H7 (cell line): ENCODE results near the gene DNAH6. TPM values are rescaled to one million over a fixed set of nuclear protein-coding genes. Genes with fewer than 3 reads are reported as not detected.

Source experiments
- DNase-seq: peaks from one replicate; pipeline ENCODE4 v3.0.0; 2012
- H3K27me3 ChIP-seq: 2 replicates; pipeline ENCODE4 v1.6.0; 2011; ENCODE audit warnings: mild to moderate bottlenecking, low read length; ENCODE audit not compliant: control insufficient read depth, insufficient read depth
- H3K36me3 ChIP-seq: replicated peaks from 2 replicates; pipeline ENCODE4 v1.5.1; 2011; ENCODE audit warnings: low read length; ENCODE audit not compliant: control insufficient read depth, insufficient read depth
- H3K4me3 ChIP-seq: 2 replicates; pipeline ENCODE4 v1.5.1; 2011; ENCODE audit warnings: low read depth, mild to moderate bottlenecking, control low read depth, low read length, moderate library complexity; ENCODE audit not compliant: insufficient read depth
- total RNA-seq: library from RNA; depleted of rRNA; stranded (reverse); fragments of >200 nt; shearing (Covaris generic); gene quantifications from 2 replicates; pipeline ENCODE4 v1.2.3, GENCODE V29; 2014

DNAH6 gene
- total RNA-seq, 1 experiment from 2014 or later = 0.10 TPM

DNA sequence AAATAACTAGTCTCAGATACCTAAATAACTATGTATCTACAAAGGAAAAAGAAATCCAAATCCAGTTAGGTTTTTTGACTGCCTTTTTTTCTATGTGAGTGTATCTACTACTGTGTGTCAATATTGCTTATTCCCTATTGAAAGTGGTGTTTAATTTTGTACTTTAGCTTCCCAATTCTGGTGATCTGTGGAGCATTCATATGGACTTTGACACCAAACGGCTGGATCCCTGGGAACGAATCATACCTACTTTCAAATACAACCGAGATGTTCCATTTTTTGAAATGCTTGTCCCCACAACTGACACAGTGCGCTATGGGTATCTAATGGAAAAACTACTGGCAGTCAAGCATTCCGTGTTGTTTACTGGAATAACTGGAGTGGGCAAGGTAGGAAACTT, 152.8 kb downstream of the DNAH6 start:
- H3K36me3 ChIP-seq = no peaks in the 10 kb centered on the region
- no peak overlapping the region for H3K4me3 ChIP-seq
- H3K27me3 ChIP-seq = no peaks in the 10 kb centered on the region
- no peak for DNase-seq

DNA sequence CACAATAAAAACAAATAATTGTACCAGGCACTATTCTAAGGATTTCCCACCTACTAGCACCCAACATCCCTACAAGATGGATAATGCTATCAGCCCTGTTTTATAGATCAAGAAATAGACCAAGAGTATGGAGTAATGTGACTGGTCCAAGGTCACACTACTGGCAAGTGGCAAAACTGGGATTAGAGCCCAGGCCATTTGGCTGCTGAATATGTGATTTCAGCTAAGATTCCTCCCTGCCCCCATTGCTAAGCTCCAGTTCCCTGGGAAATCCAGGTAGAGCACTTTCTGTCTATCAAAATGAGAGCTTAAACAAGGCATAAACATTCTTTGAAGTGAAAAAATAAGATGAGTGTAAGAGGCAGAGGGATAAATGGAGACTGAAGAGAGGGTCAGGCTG, 157.8 kb downstream of the DNAH6 start:
- no peak for DNase-seq
- H3K27me3 ChIP-seq = no peaks in the 10 kb centered on the region
- no peaks in the 10 kb centered on the region for H3K36me3 ChIP-seq
- no peak overlapping the region for H3K4me3 ChIP-seq

DNA sequence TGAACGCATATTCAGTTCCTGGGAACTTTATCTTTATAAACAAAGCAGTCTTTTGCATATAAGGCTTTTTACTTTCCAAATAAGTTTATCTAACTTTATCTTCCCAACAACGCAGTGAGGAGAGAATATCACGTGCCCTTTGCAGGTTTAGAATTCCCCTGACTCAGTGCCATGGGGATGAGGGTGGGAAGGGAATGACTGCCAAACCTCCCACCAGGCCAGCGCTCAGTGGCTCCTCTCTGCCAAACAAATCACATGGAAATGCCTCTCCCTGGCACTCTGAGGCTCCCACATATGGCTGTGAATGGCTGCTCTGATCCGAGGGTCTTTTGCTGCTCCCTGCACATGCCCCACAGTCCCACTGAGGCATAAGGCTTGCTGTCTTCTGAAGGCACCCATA, 158.3 kb downstream of the DNAH6 start:
- Histone ChIP-seq H3K4me3 (no peak overlapping the region), H3K36me3 (no peaks in the 10 kb centered on the region), H3K27me3 (no peaks in the 10 kb centered on the region)
- DNase-seq = no peak

DNA sequence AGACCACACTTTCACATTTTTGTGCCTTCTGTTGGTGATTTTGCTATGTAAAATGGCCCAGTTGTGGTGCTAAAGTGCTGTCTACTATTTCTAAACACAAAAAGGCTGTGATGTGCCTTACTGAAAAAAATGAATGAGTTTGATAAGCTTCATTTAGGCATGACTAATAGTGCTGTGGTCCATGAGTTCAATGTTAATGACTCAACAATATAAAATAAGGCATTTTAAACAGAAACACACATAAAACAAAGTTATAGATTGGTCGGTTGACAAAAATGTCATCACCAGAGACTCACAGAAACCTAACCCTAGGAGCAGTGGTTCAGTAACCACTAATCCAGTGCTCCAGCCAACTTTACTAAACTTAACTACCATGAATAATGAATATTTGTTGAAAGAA, 160.0 kb downstream of the DNAH6 start:
- Histone ChIP-seq H3K27me3 (no peaks in the 10 kb centered on the region), H3K4me3 (no peak overlapping the region), H3K36me3 (no peaks in the 10 kb centered on the region)
- DNase-seq = no peak

DNA sequence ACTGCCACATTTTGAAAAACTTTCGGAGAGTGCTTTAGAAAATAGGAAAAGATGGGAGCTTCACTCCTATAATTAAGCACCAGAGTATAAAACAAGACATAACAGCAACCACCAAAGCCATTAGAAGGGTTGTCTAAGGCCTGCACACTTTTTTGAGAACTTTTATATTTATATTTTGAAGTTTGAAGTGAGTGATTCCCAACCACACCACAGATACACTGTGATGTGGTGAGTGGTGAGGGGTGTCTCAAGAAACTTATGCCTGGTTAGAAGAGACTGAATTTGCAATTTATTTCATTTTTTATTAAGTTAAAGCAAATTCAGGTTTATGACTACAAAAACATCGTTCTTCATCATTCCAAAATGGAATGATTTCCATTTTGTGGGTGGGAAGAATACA, 161.9 kb downstream of the DNAH6 start:
- no peak for DNase-seq
- Histone ChIP-seq H3K27me3 (no peaks in the 10 kb centered on the region), H3K36me3 (no peaks in the 10 kb centered on the region), H3K4me3 (no peak overlapping the region)

DNA sequence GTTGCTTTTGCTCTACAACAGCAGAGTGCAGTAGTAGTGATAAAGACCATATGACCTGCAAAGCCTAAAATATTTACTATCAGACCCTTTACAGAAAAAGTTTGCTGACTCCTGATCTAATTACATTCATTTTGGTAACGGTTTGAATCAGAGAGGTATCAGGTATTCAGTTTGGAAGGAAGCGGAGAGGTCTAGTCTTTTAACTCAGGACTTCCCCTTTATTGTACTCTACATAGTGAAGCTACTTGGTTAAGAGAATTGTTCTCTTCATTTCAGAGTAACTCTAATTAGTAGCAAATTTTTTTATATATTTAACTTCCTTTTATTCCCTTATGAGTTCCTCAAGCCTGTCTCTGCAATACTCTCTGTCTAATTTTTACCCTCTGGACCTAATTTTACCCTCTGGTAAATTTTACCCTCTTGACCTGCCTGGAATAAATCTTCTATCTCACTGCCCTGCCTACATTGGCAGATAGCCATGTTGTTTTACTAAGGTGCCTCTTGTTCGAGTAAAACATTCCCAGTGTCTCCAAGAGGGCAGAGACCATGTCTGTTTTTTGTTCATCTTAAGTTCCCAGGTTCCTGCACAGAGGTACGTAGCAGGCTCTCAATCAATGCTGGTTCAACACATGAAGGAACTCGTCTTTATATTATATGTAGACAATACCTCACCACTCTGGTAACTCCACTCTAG, 170.6 kb downstream of the DNAH6 start:
- Histone ChIP-seq H3K27me3 (no peaks in the 10 kb centered on the region), H3K36me3 (no peaks in the 10 kb centered on the region), H3K4me3 (no peak overlapping the region)
- no peak for DNase-seq

DNA sequence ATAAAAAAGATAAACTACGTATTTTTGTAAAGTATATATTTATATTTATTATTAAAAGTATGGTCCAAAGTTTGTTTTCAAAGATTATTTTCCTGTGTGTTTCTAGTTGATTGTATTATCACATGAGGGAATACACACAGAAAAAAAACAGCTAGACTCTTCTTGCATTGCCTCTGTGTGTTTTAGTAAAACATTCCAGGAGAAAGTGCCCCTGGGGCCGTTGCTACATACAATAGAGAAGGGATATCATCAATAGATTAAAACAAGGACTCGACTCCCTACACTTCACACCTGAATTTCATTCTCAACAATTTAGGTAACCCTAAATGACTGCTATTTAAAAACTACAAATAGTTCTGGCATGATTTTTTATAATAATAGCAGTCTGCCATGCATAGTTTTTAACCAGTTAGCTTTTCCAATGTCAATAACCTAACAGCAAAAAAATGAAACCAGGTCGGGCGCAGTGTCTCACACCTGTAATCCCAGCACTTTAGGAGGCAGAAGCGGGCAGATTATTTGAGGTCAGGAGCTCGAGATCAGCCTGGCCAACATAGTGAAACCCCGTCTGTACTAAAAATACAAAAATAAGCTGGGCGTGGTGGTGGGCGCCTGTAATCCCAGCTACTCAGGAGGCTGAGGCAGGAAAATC, 171.3 kb downstream of the DNAH6 start:
- H3K4me3 ChIP-seq = no peak overlapping the region
- no peaks in the 10 kb centered on the region for H3K36me3 ChIP-seq
- DNase-seq = no peak
- no peaks in the 10 kb centered on the region for H3K27me3 ChIP-seq

DNA sequence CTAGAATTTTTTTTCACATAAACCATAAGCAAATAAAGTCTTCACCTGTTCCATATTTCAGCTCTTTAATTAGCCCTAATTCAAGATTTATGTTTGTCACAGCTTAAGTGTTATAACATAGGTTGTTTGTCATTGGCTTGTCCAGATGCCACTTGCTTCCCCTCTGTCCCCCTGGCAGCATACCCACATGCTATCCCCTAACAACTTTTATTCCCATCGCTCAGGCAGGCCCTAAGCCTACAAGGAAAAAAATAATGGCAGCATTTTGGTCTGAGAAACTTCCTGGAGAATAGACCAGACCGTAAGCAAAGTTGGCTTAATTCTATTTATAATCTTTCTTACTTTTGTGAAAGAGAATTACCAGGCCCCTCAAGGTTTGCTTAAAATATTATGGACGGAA, 173.9 kb downstream of the DNAH6 start:
- H3K27me3 ChIP-seq = no peaks in the 10 kb centered on the region
- H3K36me3 ChIP-seq = no peaks in the 10 kb centered on the region
- H3K4me3 ChIP-seq = no peak overlapping the region
- no peak for DNase-seq

DNA sequence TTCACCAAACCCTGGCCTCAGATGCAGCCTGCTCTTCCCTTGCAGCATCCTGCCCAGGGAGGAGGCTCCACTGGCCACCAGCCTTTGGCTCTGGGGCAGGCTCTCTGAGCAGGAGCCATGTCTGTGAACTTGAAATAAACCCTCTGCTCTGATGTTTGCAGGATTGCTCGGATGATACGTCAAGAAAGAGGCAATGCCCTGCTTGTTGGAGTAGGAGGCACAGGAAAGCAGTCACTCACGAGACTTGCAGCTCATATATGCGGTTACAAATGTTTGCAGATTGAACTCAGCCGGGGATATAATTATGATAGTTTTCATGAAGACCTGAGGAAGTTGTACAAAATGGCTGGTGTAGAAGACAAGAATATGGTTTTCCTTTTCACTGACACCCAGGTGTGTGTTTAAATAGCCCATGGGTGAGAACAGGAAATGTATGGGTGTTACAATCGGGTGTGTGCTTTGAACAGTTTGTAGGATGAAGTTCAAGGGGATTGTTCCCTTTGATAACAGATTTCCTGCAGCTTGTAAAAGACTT, 177.9 kb downstream of the DNAH6 start:
- Histone ChIP-seq H3K27me3 (no peaks in the 10 kb centered on the region), H3K4me3 (no peak overlapping the region), H3K36me3 (no peaks in the 10 kb centered on the region)
- DNase-seq = no peak

DNA sequence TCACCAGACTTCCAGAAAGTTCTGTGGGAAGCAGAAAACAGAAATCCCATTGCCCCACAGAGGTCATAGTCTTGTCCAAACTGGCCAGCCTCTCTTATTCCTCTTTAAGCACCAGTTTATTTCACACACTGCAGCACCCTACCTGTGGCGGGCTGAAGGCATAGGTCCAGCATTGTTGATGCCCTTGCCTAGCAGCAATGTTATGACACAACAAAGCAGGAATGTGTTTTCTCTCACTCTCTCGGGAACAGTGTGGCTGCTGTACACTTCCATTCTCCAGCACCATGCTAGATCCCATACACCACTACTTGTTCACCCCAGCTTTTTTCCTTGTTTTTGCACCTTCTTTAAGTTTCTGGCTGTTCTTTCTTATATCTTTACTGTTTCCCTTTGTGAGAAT, 181.6 kb downstream of the DNAH6 start:
- Histone ChIP-seq H3K36me3 (no peaks in the 10 kb centered on the region), H3K27me3 (no peaks in the 10 kb centered on the region), H3K4me3 (no peak overlapping the region)
- DNase-seq = no peak

DNA sequence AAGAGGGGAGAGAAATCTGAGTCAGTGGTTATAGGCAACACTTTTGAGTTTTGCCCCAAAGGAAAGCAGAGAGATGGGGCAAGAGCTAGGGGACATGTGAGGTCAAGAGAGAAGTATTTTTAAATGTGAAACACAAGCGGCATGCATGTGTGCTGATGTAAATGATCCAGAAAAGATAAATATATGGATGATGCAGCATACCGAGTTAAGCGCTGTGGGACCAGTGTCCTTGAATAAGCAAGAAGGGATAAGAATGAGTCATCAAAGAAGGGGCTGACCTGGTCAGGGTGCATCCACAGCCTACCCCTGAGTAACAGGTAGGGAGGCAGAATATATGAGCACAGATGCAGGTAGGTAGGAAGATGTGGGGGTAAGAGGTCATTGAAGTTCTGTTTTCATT, 183.7 kb downstream of the DNAH6 start:
- no peak for DNase-seq
- H3K27me3 ChIP-seq = no peaks in the 10 kb centered on the region
- no peaks in the 10 kb centered on the region for H3K36me3 ChIP-seq
- H3K4me3 ChIP-seq = no peak overlapping the region

DNA sequence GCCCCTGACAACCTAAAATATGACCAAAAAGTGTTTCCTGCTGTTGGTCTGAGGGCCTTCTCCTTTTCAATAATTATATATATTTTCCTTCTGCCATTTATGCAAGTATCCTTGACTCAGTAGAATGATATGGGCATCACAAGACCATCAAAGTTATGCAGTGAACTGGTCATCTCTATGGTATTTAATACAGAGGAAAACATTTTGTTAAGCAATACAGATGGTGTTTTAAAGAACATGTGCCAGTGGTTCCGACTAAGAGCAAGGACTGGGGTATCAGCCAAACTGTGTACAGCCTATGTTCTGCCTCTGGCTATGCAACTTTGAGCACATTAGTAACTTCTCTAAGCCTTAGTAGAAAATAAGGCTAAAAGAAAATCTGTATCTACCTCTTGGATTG, 185.6 kb downstream of the DNAH6 start:
- DNase-seq = no peak
- Histone ChIP-seq H3K27me3 (no peaks in the 10 kb centered on the region), H3K36me3 (no peaks in the 10 kb centered on the region), H3K4me3 (no peak overlapping the region)

DNA sequence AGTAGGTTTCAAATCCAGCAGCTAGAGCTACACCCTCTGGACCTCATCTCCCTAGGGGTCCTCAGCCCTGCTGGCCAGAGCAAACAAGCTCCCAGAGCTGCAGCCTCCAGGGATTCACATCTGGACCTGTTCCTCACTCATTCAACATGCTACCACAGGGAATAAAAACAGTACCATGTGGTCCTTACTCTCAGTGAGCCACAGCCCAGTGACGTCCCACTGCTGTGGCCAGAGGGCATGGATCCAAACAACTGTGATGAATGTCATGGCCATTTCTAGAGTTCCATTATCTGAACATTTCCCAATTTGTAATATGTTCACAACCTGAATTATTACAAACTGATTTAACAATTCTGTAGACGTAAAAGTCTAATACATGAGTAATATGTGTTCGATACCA, 186.6 kb downstream of the DNAH6 start:
- H3K27me3 ChIP-seq = no peaks in the 10 kb centered on the region
- H3K4me3 ChIP-seq = no peak overlapping the region
- DNase-seq = no peak
- no peaks in the 10 kb centered on the region for H3K36me3 ChIP-seq

DNA sequence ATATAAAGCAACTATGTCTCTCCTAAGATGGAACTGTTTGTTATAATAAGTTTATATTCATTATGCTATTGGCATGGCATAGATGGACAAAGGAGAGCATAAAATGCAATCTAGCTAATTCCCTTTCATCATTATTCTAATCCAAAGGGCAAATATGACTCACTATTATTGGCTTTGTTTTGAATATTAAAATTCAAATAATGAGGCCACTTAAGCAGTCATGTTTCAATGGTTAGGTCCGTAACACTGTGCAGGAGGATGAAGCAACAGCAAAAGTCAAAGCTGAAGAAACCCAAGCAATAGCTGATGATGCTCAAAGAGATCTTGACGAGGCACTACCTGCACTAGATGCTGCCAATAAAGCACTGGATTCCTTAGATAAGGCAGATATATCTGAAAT, 187.5 kb downstream of the DNAH6 start:
- no peak for DNase-seq
- no peak overlapping the region for H3K4me3 ChIP-seq
- H3K27me3 ChIP-seq = no peaks in the 10 kb centered on the region
- no peaks in the 10 kb centered on the region for H3K36me3 ChIP-seq

DNA sequence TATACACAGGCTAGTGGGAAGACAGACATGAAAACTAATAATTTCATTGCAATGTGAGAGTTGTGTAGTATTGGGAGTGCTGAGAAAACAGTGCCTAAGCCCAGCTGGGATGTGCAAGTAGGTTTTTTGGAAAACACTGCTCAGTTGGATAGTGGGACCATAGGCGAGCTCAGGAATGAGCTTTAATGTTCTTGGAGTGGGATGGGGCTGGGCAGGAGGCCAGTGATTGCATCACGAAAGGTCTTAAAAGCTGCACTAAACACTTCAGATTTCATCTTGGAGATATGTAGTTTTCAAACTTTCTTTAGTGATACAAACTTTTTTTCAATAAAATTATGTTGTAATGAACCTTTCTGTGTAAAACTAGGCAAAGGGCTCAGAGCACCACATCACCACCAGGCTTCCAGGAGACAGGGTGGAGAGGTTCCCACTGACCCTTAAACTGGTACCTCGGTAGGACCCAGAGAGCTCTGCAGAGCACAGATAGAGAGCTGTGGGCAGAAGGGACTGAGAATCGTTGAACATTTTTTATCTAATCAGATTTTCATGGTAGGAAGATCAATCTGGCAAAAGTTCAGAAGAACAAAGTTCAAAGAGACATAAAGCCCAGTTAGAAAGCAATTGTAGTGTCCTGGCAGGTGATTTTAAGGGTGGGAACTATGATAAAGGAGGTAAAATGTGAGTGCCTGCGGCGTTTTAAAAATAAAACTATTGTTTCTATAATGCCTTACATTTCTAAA, 188.4 kb downstream of the DNAH6 start:
- no peak for DNase-seq
- no peak overlapping the region for H3K4me3 ChIP-seq
- H3K36me3 ChIP-seq = no peaks in the 10 kb centered on the region
- H3K27me3 ChIP-seq = no peaks in the 10 kb centered on the region
